HepG2 (cell line): ENCODE data around the gene ACVR1B. TPM values are rescaled to one million over a fixed set of nuclear protein-coding genes. Genes with fewer than 3 reads are reported as not detected.

ENCODE experiments used
- ATAC-seq: fragments of 200-7000 bp; cut with Tn5 transposase; 3 replicates; pipeline ENCODE4 v1.9.1; 2020; ENCODE audit warnings: mild to moderate bottlenecking, moderate library complexity
- BruUV-seq: library from RNA; stranded (reverse); fragments of 400-500 nt; replicated peaks from 2 replicates; lab custom pipeline; 2021; lab: Mats Ljungman, UMichigan
- CTCF ChIA-PET: fragments of 300-600 bp; formaldehyde crosslinking; extraction: SDS; loops from one replicate; lab custom pipeline; 2021; ENCODE audit warnings: low total read pairs, inconsistent platforms, low intra/inter-chr PET ratio; lab: Yijun Ruan, JAX
- POLR2A ChIA-PET: fragments of 350-600 bp; sonication (Branson Sonifier 250); formaldehyde crosslinking; loops from one replicate; lab custom pipeline; 2020; ENCODE audit warnings: antibody characterized with exemption, inconsistent platforms; lab: Yijun Ruan, JAX
- DNase-seq: peaks from one replicate; pipeline ENCODE4 v3.0.0-alpha.2; 2015; ENCODE audit warnings: low spot score
- FAIRE-seq: peaks from 3 replicates; lab custom pipeline; 2011; peaks lifted over from hg19 to GRCh38; lab: Jason Lieb, UNC
- H2AFZ ChIP-seq: one replicate; pipeline ENCODE4 v1.6.1; 2011; ENCODE audit warnings: low read length, inconsistent platforms
- H3K27ac ChIP-seq: fragments of 300-600 bp; 3 replicates; pipeline ENCODE4 v1.8.0; 2011; ENCODE audit warnings: mixed run types, mild to moderate bottlenecking, mixed read lengths, low read length, inconsistent platforms; ENCODE audit not compliant: insufficient read depth; ENCODE audit errors: extremely low read length
- H3K27me3 ChIP-seq, 2 experiments: fragments of 200-600 bp in 1 of 2; 2 replicates in 1 of 2; 3 replicates in 1 of 2; pipeline versions ENCODE4 v1.6.0 to v1.8.0; 2011; ENCODE audit warnings: low read length in 2 of 2, mild to moderate bottlenecking in 2 of 2, moderate library complexity in 2 of 2, inconsistent platforms in 1 of 2; ENCODE audit not compliant: insufficient read depth in 2 of 2, control insufficient read depth in 1 of 2
- H3K36me3 ChIP-seq, 2 experiments: fragments of 200-600 bp in 1 of 2; replicated peaks in 1 of 2; 2 replicates in 1 of 2; 3 replicates in 1 of 2; pipeline versions ENCODE4 v1.5.1 to v1.8.0; 2011; ENCODE audit warnings: low read length in 2 of 2, inconsistent platforms in 1 of 2; ENCODE audit not compliant: insufficient read depth in 2 of 2, control insufficient read depth in 1 of 2
- H3K4me1 ChIP-seq: 2 replicates; pipeline ENCODE4 v1.5.1; 2012; ENCODE audit warnings: low read length, inconsistent platforms; ENCODE audit not compliant: insufficient read depth
- H3K4me2 ChIP-seq: 2 replicates; pipeline ENCODE4 v1.6.0; 2011; ENCODE audit warnings: low read depth, low read length, inconsistent platforms
- H3K4me3 ChIP-seq, 3 experiments: fragments of 200-600 bp in 1 of 3; sonication (generic), shearing (Covaris generic) in 1 of 3; replicated peaks in 1 of 3; 2 replicates each; pipeline ENCODE4 v1.5.1; 2011 to 2016; ENCODE audit warnings: low read length in 3 of 3, inconsistent platforms in 2 of 3, low read depth in 2 of 3, mild to moderate bottlenecking in 2 of 3, control low read depth in 1 of 3, mixed read lengths in 1 of 3; ENCODE audit not compliant: insufficient read depth in 1 of 3
- H3K79me2 ChIP-seq: one replicate; pipeline ENCODE4 v1.6.1; 2011; ENCODE audit warnings: low read length, inconsistent platforms; ENCODE audit not compliant: insufficient read depth
- H3K9ac ChIP-seq: 2 replicates; pipeline ENCODE4 v1.6.0; 2011; ENCODE audit warnings: mild to moderate bottlenecking, low read depth, low read length, inconsistent platforms; ENCODE audit not compliant: insufficient read depth
- H3K9me3 ChIP-seq: 2 replicates; pipeline ENCODE4 v1.5.1; 2012; ENCODE audit warnings: mild to moderate bottlenecking, low read length
- H4K20me1 ChIP-seq: 2 replicates; pipeline ENCODE4 v1.6.0; 2011; ENCODE audit warnings: inconsistent platforms, mild to moderate bottlenecking, low read length, moderate library complexity; ENCODE audit not compliant: insufficient read depth
- AHR ChIP-seq: IDR thresholded peaks from 2 replicates; pipeline ENCODE4 v1.6.1; 2018; ENCODE audit warnings: missing genetic modification reagents, missing compliant biosample characterization
- ARNT2 ChIP-seq: sonication (generic); formaldehyde crosslinking; IDR thresholded peaks from 2 replicates; pipeline ENCODE4 v1.8.0; 2022; ENCODE audit warnings: mild to moderate bottlenecking, low read depth, missing genetic modification reagents, moderate library complexity
- CCAR2 ChIP-seq: fragments of 200-400 bp; formaldehyde crosslinking; optimal IDR thresholded peaks from 2 replicates; pipeline ENCODE3; 2018; ENCODE audit warnings: low read depth, mild to moderate bottlenecking, low read length, moderate library complexity
- ELF1 ChIP-seq: sonication (generic); formaldehyde crosslinking; IDR thresholded peaks from 2 replicates; pipeline ENCODE4 v1.4.0; 2020; ENCODE audit warnings: missing genetic modification reagents
- EZH2 ChIP-seq: conservative IDR thresholded peaks from 2 replicates; pipeline ENCODE4 v1.6.1; 2012; ENCODE audit warnings: mild to moderate bottlenecking, low read depth, low read length, moderate library complexity
- FOXK2 ChIP-seq: fragments of 450-650 bp; IDR thresholded peaks from 2 replicates; pipeline ENCODE4 v1.6.1; 2016
- HOXA3 ChIP-seq: sonication (generic); formaldehyde crosslinking; IDR thresholded peaks from 2 replicates; pipeline ENCODE4 v1.5.0; 2020; ENCODE audit warnings: missing genetic modification reagents
- JUNB ChIP-seq: sonication (generic); formaldehyde crosslinking; IDR thresholded peaks from 2 replicates; pipeline ENCODE4 v1.8.0; 2022; ENCODE audit warnings: missing genetic modification reagents, mild to moderate bottlenecking, borderline replicate concordance
- KDM6A ChIP-seq: IDR thresholded peaks from 2 replicates; pipeline ENCODE4 v1.6.1; 2016; ENCODE audit warnings: low read depth
- MED8 ChIP-seq: sonication (generic); formaldehyde crosslinking; IDR thresholded peaks from 2 replicates; pipeline ENCODE4 v1.8.1; 2023; ENCODE audit warnings: mild to moderate bottlenecking, missing genetic modification reagents; ENCODE audit not compliant: insufficient replicate concordance
- MTF2 ChIP-seq: sonication (generic); formaldehyde crosslinking; IDR thresholded peaks from 2 replicates; pipeline ENCODE4 v1.5.0; 2020; ENCODE audit warnings: missing genetic modification reagents, borderline replicate concordance
- TARDBP ChIP-seq: sonication (generic); formaldehyde crosslinking; IDR thresholded peaks from 2 replicates; pipeline ENCODE4 v1.8.0; 2022; ENCODE audit warnings: mild to moderate bottlenecking, missing genetic modification reagents
- ZBTB7A ChIP-seq: sonication (generic); formaldehyde crosslinking; IDR thresholded peaks from 2 replicates; pipeline ENCODE4 v1.8.0; 2022; ENCODE audit warnings: mild to moderate bottlenecking, missing genetic modification reagents
- ZBTB7B ChIP-seq: sonication (generic); formaldehyde crosslinking; IDR thresholded peaks from 2 replicates; pipeline ENCODE4 v1.4.0; 2020; ENCODE audit warnings: missing genetic modification reagents
- ZFX ChIP-seq: sonication (generic); formaldehyde crosslinking; IDR thresholded peaks from 2 replicates; pipeline ENCODE4 v1.4.0; 2020; ENCODE audit warnings: mild to moderate bottlenecking, low read depth, missing genetic modification reagents, moderate library complexity
- ZKSCAN1 ChIP-seq: fragments of 150-350 bp; IDR thresholded peaks from 2 replicates; pipeline ENCODE4 v1.6.1; 2014; ENCODE audit warnings: low read length
- ZMYM3 ChIP-seq: sonication (generic); formaldehyde crosslinking; IDR thresholded peaks from 2 replicates; pipeline ENCODE4 v1.5.1; 2020; ENCODE audit warnings: mild to moderate bottlenecking, missing genetic modification reagents
- ZNF501 ChIP-seq: sonication (generic); formaldehyde crosslinking; IDR thresholded peaks from 2 replicates; pipeline ENCODE4 v1.5.1; 2020; ENCODE audit warnings: mild to moderate bottlenecking, moderate library complexity, missing genetic modification reagents
- WGBS: methylation state at CpG from one replicate; pipeline ENCODE4 v1.1.6; 2017; ENCODE audit warnings: low lambda C conversion rate; 5-methylcytosine and 5-hydroxymethylcytosine counted together
- in situ Hi-C: cut with HindIII; loops from 2 replicates; pipeline ENCODE4 v1.10.0; 2017; ENCODE audit warnings: low pct_unique_long_range_greater_than_20kb; ENCODE audit not compliant: extremely low pct_ligation_motif_present
- intact Hi-C: fragments of 100-400 bp; cut with micrococcal nuclease; formaldehyde crosslinking; loops from one replicate; pipeline ENCODE4 v1.10.0; 2022; ENCODE audit not compliant: unreplicated experiment
- polyA plus RNA-seq, 8 experiments: library from polyadenylated mRNA; depleted of rRNA in 3 of 8; stranded (reverse) in 7 of 8; unstranded in 1 of 8; fragments of >200 nt; fragmentation: Illumina TruSeq in 4 of 8; extraction: Trizol in 4 of 8; gene quantifications; 2 replicates each; pipeline versions ENCODE4 v1.2.1 to v1.2.3, GENCODE V29; 2011 to 2016; ENCODE audit warnings: low read depth in 4 of 8, missing spikeins in 1 of 8, mixed read lengths in 1 of 8; ENCODE audit not compliant: insufficient read depth in 1 of 8
- total RNA-seq, 5 experiments: library from RNA; depleted of rRNA; stranded (reverse); fragments of >200 nt; fragmentation: Illumina TruSeq; extraction: Trizol; gene quantifications; 2 replicates each; pipeline ENCODE4 v1.2.3, GENCODE V29; 2016; ENCODE audit warnings: low read depth in 1 of 5
- TF ChIP-seq, protein P1 (sequence below): sonication (generic); formaldehyde crosslinking; IDR thresholded peaks from 2 replicates; pipeline ENCODE4 v1.4.0; 2020; ENCODE audit warnings: mild to moderate bottlenecking, missing genetic modification reagents, borderline replicate concordance

The ACVR1B gene
- total and polyA plus RNA-seq, 2 of the 13 experiments (the other 11 are each of a cell fraction or from before 2014, with no cell fraction given), result 8.9 to 12.1 TPM

DNA sequence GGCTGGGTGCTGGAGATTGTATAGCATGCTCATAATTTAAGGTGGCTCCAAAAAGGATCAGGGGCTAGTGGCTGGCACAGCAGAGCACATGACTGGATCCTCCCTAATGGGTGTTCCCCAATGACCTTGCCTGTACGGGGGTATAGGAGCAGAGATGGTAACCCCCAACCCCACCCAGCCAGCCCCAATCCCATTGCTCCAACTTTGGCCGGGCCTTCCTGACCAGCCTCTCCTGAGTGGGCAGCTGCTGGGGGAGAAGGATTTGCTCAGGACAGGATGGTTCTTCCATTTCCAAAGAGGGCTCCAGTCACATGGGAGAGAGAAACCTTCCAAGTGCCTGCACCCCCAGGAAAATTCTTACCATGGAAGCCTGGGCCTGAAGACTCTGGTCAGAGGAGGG, 84.4 kb downstream of the ACVR1B start:
- no peaks in the 10 kb centered on the region for H3K79me2 ChIP-seq
- H4K20me1 ChIP-seq, result no peaks in the 10 kb centered on the region
- ChIA-PET CTCF (no interaction called here), POLR2A (no interaction called here)
- H2AFZ ChIP-seq, result no peak overlapping the region
- H3K4me1 ChIP-seq, result peaks cover 62% of the 10 kb centered on the region
- no peak for ATAC-seq
- peak overlapping the region in 1 of 3 experiments; percentile 75; a peak in 1 of 6 replicates for H3K4me3 ChIP-seq
- no CpG with 5 or more reads among the region's 2 CpGs for WGBS
- no peaks in the 10 kb centered on the region for H3K36me3 ChIP-seq
- peak overlapping the region; percentile 54; the same call in 1 of the 2 replicates for H3K9ac ChIP-seq
- peak overlapping the region; percentile 87 for H3K4me2 ChIP-seq
- in situ Hi-C loops, result no loop called here
- FAIRE-seq, result no peak
- no peak for DNase-seq
- no peak for TF ChIP-seq ZKSCAN1
- TF ChIP-seq ZBTB7B (CRISPR knock-in tag), result no peak
- no peak for TF ChIP-seq KDM6A
- no peak for TF ChIP-seq FOXK2
- no peak for TF ChIP-seq MTF2 (CRISPR knock-in tag)
- TF ChIP-seq JUNB (CRISPR knock-in tag), result no peak
- 0 out of 2 replicates have a peak, but pooled peaks have one; percentile 17 for TF ChIP-seq EZH2
- TF ChIP-seq AHR (CRISPR knock-in tag), result no peak
- no TSS peak for BruUV-seq
- peaks cover 3 to 46% of the 10 kb centered on the region in 2 experiments; a peak in 4 of 5 replicates for H3K27me3 ChIP-seq
- no peak overlapping the region for H3K27ac ChIP-seq
- H3K9me3 ChIP-seq, result no peaks in the 10 kb centered on the region
- intact Hi-C loops, result loop anchor here (2.0 kb wide), 1 partner anchor 15 kb away; the partner anchor contains the start of gene NR4A1

DNA sequence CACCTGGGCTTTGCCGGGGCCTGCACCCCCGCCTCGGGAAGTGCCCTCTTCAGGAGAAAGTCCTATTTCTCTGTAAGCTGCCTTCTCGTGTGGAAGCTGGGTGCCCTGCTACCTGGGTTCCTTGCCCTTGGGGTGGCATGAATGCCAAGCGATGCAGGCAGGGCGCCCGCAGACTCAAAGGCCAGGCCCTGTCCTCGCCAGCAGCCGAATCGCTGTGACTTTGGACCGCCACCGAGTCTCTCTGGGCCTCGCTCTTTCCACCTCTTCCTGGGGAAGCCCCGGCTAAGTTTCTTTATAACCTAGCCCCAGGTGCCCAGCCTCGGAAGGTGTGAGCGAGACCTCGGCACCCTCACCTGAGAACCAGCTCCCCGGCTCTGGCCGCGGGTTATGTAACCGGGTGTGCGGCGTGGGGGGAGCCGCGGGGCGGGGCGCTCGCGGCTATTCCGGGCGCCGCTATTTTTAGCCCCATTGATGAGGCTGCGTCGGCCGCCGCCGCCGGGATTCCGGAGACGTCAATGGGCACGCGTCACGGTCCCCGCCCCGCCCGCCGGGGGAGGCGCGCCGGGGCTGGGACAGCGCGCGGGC, 85.2 kb downstream of the ACVR1B start:
- Histone ChIP-seq H3K9me3 (no peaks in the 10 kb centered on the region), H3K9ac (peak overlapping the region; percentile 54), H3K27me3 (peaks cover 3 to 46% of the 10 kb centered on the region in 2 experiments; a peak in 4 of 5 replicates), H4K20me1 (no peaks in the 10 kb centered on the region), H3K4me1 (peaks cover 70% of the 10 kb centered on the region), H3K4me2 (peak overlapping the region; percentile 87), H3K27ac (no peak overlapping the region), H3K4me3 (peak overlapping the region; percentile 55 to 75 (median 59)), H3K79me2 (no peaks in the 10 kb centered on the region), H2AFZ (no peak overlapping the region), H3K36me3 (no peaks in the 10 kb centered on the region)
- POLR2A ChIA-PET, result interaction anchor here (1.8 kb wide), 1 partner anchor 15 kb away, joined by 14 read pairs; the partner anchor contains the start of gene NR4A1
- DNase-seq, result no peak
- ATAC-seq, result peak; percentile 20
- WGBS, result 0% methylated on average over 2 of the region's 53 CpGs
- CTCF ChIA-PET, result no interaction called here
- in situ Hi-C loops, result no loop called here
- intact Hi-C loops, result loop anchor here (2.0 kb wide), 1 partner anchor 14 kb away; the partner anchor contains the start of gene NR4A1
- FAIRE-seq, result no peak
- TSS peak; percentile 68 for BruUV-seq
- TF ChIP-seq ZBTB7A (0 out of 2 replicates have a peak, but pooled peaks have one; percentile 39), ZMYM3 (no peak), ZNF501 (CRISPR knock-in tag) (0 out of 2 replicates have a peak, but pooled peaks have one; percentile 30), ZFX (peak; percentile 53; the same call in 1 of the 2 replicates), TARDBP (CRISPR knock-in tag) (no peak), MED8 (CRISPR knock-in tag) (no peak), ELF1 (CRISPR knock-in tag) (0 out of 2 replicates have a peak, but pooled peaks have one; percentile 18), ARNT2 (no peak), CCAR2 (no peak), HOXA3 (CRISPR knock-in tag) (peak; percentile 40; the same call in 1 of the 2 replicates)
- TF ChIP-seq, protein P1, sequence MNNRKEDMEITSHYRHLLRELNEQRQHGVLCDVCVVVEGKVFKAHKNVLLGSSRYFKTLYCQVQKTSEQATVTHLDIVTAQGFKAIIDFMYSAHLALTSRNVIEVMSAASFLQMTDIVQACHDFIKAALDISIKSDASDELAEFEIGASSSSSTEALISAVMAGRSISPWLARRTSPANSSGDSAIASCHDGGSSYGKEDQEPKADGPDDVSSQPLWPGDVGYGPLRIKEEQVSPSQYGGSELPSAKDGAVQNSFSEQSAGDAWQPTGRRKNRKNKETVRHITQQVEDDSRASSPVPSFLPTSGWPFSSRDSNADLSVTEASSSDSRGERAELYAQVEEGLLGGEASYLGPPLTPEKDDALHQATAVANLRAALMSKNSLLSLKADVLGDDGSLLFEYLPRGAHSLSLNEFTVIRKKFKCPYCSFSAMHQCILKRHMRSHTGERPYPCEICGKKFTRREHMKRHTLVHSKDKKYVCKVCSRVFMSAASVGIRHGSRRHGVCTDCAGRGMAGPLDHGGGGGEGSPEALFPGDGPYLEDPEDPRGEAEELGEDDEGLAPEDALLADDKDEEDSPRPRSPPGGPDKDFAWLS (CRISPR knock-in tag), result no peak
